ENCODE results near the gene EEF2.

DNA sequence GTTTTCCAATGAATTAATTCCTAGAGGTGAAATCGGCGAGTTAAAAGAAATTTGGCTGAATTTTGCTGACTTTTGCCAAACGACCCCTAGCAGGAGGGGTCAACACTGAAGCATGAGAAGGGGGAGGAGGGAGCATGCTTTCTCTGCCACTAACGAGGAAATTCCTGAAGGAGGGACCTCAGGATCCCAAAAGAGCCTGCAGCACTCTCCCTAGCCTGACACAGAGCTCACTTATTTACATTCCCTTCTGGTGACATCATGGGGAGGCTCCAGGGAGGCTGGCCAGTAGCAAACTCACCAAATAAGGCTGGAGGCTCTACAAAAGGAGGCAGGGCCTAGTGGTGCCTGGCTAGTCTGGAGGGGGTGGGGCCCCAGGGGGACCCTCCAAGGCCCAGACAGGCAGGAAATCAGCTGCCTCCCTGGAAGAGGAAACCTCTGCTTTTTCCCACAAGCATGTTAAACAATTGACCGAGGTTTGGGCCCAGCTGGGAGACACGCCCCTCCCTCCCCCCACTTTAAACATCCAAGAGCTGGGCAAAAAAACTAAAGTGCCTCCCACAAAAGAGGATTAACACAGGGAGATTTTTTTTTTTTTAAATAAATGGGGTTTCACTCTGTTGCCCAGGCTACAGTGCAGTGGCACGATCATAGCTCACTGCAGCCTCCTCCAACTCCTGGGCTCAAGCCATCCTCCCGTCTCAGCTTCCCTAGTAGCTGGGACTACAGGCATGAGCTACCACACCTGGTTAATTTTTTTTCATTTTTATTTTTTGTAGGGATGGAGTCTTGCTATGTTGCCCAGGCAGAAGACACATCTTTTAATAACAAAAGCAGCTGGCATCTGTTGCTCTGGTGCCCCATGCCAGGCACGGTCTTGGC lies 16.5 kb downstream of the EEF2 start:
- TF ChIP-seq, protein P1, sequence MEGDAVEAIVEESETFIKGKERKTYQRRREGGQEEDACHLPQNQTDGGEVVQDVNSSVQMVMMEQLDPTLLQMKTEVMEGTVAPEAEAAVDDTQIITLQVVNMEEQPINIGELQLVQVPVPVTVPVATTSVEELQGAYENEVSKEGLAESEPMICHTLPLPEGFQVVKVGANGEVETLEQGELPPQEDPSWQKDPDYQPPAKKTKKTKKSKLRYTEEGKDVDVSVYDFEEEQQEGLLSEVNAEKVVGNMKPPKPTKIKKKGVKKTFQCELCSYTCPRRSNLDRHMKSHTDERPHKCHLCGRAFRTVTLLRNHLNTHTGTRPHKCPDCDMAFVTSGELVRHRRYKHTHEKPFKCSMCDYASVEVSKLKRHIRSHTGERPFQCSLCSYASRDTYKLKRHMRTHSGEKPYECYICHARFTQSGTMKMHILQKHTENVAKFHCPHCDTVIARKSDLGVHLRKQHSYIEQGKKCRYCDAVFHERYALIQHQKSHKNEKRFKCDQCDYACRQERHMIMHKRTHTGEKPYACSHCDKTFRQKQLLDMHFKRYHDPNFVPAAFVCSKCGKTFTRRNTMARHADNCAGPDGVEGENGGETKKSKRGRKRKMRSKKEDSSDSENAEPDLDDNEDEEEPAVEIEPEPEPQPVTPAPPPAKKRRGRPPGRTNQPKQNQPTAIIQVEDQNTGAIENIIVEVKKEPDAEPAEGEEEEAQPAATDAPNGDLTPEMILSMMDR (IDR thresholded peaks at IDR 0.05; ENCODE audit: low read depth, low read length): no peak
- TF ChIP-seq POLR2A (IDR thresholded peaks at IDR 0.05; ENCODE audit: extremely low read depth, insufficient read length): no peak
- TF ChIP-seq, protein P2, sequence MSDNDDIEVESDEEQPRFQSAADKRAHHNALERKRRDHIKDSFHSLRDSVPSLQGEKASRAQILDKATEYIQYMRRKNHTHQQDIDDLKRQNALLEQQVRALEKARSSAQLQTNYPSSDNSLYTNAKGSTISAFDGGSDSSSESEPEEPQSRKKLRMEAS (IDR thresholded peaks at IDR 0.05; ENCODE audit: low read depth, low read length): no peak
